ENCODE data around the gene TSPEAR. TPM values are rescaled to one million over a fixed set of nuclear protein-coding genes. Genes with fewer than 3 reads are reported as not detected.

The TSPEAR gene
- total RNA-seq, 2 donors from 2014 or later = not detected

- DNase-seq (ENCODE audit: low spot score) = no peak
- peaks cover 0 to 12% of the 10 kb centered on the region in 2 donors for H3K4me1 ChIP-seq (ENCODE audit: control insufficient read depth in 1 of 2, low read depth in 2 of 2)
- no peak for TF ChIP-seq CTCF (IDR thresholded peaks at IDR 0.05)
- H3K27ac ChIP-seq = no peak overlapping the region
- H3K4me3 ChIP-seq = no peak overlapping the region
- ATAC-seq (ENCODE audit: insufficient number of reproducible peaks, low FRiP score, low read depth) = no peak
- H3K9me3 ChIP-seq = peaks cover 19% of the 10 kb centered on the region
- H3K27me3 ChIP-seq (replicated peaks; ENCODE audit: insufficient read depth) = no peaks in the 10 kb centered on the region
- H3K36me3 ChIP-seq = no peaks in the 10 kb centered on the region
Measured at GRCh38 chr21:44494956-44495355, 216.4 kb downstream of the TSPEAR start.

- no peak for DNase-seq (ENCODE audit: low spot score)
- no peak for ATAC-seq (ENCODE audit: insufficient number of reproducible peaks, low FRiP score, low read depth)
Measured at GRCh38 chr21:44494418-44494817, 217.0 kb downstream of the TSPEAR start.

GRCh38 chr21:44492567-44493385, 218.6 kb downstream of the TSPEAR start:
- Histone ChIP-seq H3K27ac (no peak overlapping the region), H3K4me3 (no peak overlapping the region), H3K27me3 (replicated peaks; ENCODE audit: insufficient read depth) (no peaks in the 10 kb centered on the region), H3K4me1 (ENCODE audit: control insufficient read depth in 1 of 2, low read depth in 2 of 2) (peaks cover 0 to 12% of the 10 kb centered on the region in 2 donors), H3K9me3 (peaks cover 19% of the 10 kb centered on the region), H3K36me3 (no peaks in the 10 kb centered on the region)
- ATAC-seq (ENCODE audit: insufficient number of reproducible peaks, low FRiP score, low read depth) = no peak
- DNase-seq (ENCODE audit: low spot score) = no peak
- no peak for TF ChIP-seq CTCF (IDR thresholded peaks at IDR 0.05)

More at GRCh38 chr21:44494418-44494817, 217.0 kb downstream of the TSPEAR start:
- H3K27me3 ChIP-seq (replicated peaks; ENCODE audit: insufficient read depth) = no peaks in the 10 kb centered on the region
- H3K4me1 ChIP-seq (ENCODE audit: control insufficient read depth in 1 of 2, low read depth in 2 of 2) = peaks cover 0 to 12% of the 10 kb centered on the region in 2 donors
- no peaks in the 10 kb centered on the region for H3K36me3 ChIP-seq
- no peak overlapping the region for H3K27ac ChIP-seq
- no peak overlapping the region for H3K4me3 ChIP-seq
- no peak for TF ChIP-seq CTCF (IDR thresholded peaks at IDR 0.05)
- H3K9me3 ChIP-seq = peaks cover 19% of the 10 kb centered on the region

- no peaks in the 10 kb centered on the region for H3K4me1 ChIP-seq (ENCODE audit: control insufficient read depth in 1 of 2, low read depth in 2 of 2)
- H3K36me3 ChIP-seq = no peaks in the 10 kb centered on the region
- no peak overlapping the region for H3K4me3 ChIP-seq
- TF ChIP-seq CTCF (IDR thresholded peaks at IDR 0.05) = no peak
- ATAC-seq (ENCODE audit: insufficient number of reproducible peaks, low FRiP score, low read depth) = no peak
- no peaks in the 10 kb centered on the region for H3K27me3 ChIP-seq (replicated peaks; ENCODE audit: insufficient read depth)
- DNase-seq (ENCODE audit: low spot score) = no peak
- no peak overlapping the region for H3K27ac ChIP-seq
- peaks cover 19% of the 10 kb centered on the region for H3K9me3 ChIP-seq
Measured at GRCh38 chr21:44490816-44491215, 220.6 kb downstream of the TSPEAR start.

- TF ChIP-seq CTCF (IDR thresholded peaks at IDR 0.05) = no peak
- H3K4me3 ChIP-seq = no peak overlapping the region
- DNase-seq (ENCODE audit: low spot score) = no peak
- peaks cover 19% of the 10 kb centered on the region for H3K9me3 ChIP-seq
- no peaks in the 10 kb centered on the region for H3K4me1 ChIP-seq (ENCODE audit: control insufficient read depth in 1 of 2, low read depth in 2 of 2)
- H3K27ac ChIP-seq = no peak overlapping the region
- no peaks in the 10 kb centered on the region for H3K36me3 ChIP-seq
- no peaks in the 10 kb centered on the region for H3K27me3 ChIP-seq (replicated peaks; ENCODE audit: insufficient read depth)
- ATAC-seq (ENCODE audit: insufficient number of reproducible peaks, low FRiP score, low read depth) = no peak
Measured at GRCh38 chr21:44490405-44490804, 221.0 kb downstream of the TSPEAR start.
